Measurements from ENCODE around the gene MEIOC.
A peak's percentile ranks its signal among the peaks of the same experiment; 100 is the strongest.

DNA sequence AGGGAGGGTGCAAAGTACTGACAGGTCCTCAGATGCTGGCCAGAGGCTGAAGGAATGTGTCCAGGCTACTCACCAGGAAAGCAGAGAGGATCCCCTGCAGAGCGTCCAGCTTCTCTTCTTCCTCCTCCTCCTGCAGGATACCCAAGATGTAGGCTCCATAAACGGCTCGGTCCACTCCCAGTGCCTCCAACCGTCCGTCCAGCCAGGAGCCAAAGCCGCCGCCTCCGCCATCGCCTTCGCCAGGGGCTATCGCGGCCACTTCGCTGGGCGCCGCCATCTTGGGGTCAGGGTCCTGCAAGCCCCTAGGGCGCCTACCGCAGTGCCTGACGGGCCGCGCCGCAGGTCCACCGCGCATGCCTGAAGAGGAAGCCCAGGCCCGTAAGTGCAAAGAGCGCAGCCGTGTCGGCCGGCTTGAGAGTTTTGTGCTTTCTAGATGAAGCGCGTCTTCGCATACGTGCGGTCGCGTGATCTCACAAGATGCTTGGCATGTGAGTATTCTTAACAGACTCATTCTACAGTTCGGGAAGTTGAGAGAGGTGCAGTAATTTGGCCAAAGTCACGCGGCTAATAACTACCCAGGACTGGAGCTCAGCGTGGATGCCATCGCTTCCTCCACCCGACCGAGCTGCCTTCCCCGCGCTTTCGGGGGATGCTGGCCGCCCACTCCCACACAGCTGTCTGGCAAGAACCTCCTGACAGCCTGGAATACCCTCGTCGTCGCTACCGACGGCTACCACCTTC, 33.4 kb downstream of the MEIOC start, which contains the start of gene CCDC43:
- TF ChIP-seq, protein P1, sequence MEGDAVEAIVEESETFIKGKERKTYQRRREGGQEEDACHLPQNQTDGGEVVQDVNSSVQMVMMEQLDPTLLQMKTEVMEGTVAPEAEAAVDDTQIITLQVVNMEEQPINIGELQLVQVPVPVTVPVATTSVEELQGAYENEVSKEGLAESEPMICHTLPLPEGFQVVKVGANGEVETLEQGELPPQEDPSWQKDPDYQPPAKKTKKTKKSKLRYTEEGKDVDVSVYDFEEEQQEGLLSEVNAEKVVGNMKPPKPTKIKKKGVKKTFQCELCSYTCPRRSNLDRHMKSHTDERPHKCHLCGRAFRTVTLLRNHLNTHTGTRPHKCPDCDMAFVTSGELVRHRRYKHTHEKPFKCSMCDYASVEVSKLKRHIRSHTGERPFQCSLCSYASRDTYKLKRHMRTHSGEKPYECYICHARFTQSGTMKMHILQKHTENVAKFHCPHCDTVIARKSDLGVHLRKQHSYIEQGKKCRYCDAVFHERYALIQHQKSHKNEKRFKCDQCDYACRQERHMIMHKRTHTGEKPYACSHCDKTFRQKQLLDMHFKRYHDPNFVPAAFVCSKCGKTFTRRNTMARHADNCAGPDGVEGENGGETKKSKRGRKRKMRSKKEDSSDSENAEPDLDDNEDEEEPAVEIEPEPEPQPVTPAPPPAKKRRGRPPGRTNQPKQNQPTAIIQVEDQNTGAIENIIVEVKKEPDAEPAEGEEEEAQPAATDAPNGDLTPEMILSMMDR (IDR thresholded peaks at IDR 0.05; ENCODE audit: extremely low read depth in 1 of 2, insufficient read depth in 1 of 2, low read depth in 1 of 2, low read length in 2 of 2) = no peak
- TF ChIP-seq POLR2A (IDR thresholded peaks at IDR 0.05; ENCODE audit: low read depth, low read length) (peak; percentile 98), POLR2AphosphoS5 (IDR thresholded peaks at IDR 0.05; ENCODE audit: insufficient read depth, low read depth, low read length) (peak; percentile 95), EZH2 (IDR thresholded peaks at IDR 0.05; ENCODE audit: borderline replicate concordance, low read depth, low read length, severe bottlenecking) (no peak), JUN (IDR thresholded peaks at IDR 0.05; ENCODE audit: borderline replicate concordance, insufficient read depth, insufficient read length, low read depth) (no peak), MYC (IDR thresholded peaks at IDR 0.05; ENCODE audit: low read depth, low read length) (peak; percentile 32)
- TF ChIP-seq, protein P2, sequence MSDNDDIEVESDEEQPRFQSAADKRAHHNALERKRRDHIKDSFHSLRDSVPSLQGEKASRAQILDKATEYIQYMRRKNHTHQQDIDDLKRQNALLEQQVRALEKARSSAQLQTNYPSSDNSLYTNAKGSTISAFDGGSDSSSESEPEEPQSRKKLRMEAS (IDR thresholded peaks at IDR 0.05; ENCODE audit: insufficient read depth, insufficient read length) = peak; percentile 46
